GM12878 (cell line): Measurements from ENCODE around the gene MXRA7.

Experiments used
- ATF3 ChIP-seq: IDR thresholded peaks from 2 replicates; pipeline ENCODE4 v1.6.1; 2011; ENCODE audit warnings: low read depth, mild to moderate bottlenecking, low read length, moderate library complexity, borderline replicate concordance; ENCODE audit errors: extremely low read depth
- CEBPZ ChIP-seq: fragments of 150-350 bp; IDR thresholded peaks from 2 replicates; pipeline ENCODE4 v1.6.1; 2016; ENCODE audit warnings: low read depth, low read length
- CTCF ChIP-seq, 3 experiments: IDR thresholded peaks in 2 of 3; conservative IDR thresholded peaks in 1 of 3; 2 replicates each; pipeline ENCODE4 v1.5.1; 2011; ENCODE audit warnings: low read depth in 3 of 3, low read length in 3 of 3, mild to moderate bottlenecking in 3 of 3, control low read depth in 2 of 3, moderate library complexity in 2 of 3, inconsistent platforms in 1 of 3, mixed read lengths in 1 of 3; ENCODE audit not compliant: control insufficient read depth in 2 of 3, insufficient read depth in 1 of 3; ENCODE audit errors: extremely low read depth in 1 of 3
- GABPA ChIP-seq: IDR thresholded peaks from 2 replicates; pipeline ENCODE4 v1.6.1; 2014; ENCODE audit warnings: antibody characterized with exemption, low read depth, mild to moderate bottlenecking, inconsistent platforms
- JUND ChIP-seq: IDR thresholded peaks from 2 replicates; pipeline ENCODE4 v1.6.1; 2012; ENCODE audit warnings: low read depth, mild to moderate bottlenecking, low read length, improper control_type of control experiment, moderate library complexity
- MAX ChIP-seq: IDR thresholded peaks from 2 replicates; pipeline ENCODE4 v1.6.1; 2012; ENCODE audit warnings: low read depth, low read length, improper control_type of control experiment
- NBN ChIP-seq: fragments of 450-650 bp; IDR thresholded peaks from 2 replicates; pipeline ENCODE4 v1.6.1; 2016
- POLR2A ChIP-seq: IDR thresholded peaks from 2 replicates; pipeline ENCODE4 v1.6.1; 2011; ENCODE audit warnings: low read depth, mild to moderate bottlenecking, low read length
- POLR2AphosphoS5 ChIP-seq: IDR thresholded peaks from 2 replicates; pipeline ENCODE4 v1.6.1; 2011; ENCODE audit warnings: mild to moderate bottlenecking, low read length, inconsistent platforms
- TBL1XR1 ChIP-seq: IDR thresholded peaks from 2 replicates; pipeline ENCODE4 v1.6.1; 2012; ENCODE audit warnings: low read depth, low read length, improper control_type of control experiment
- ZNF207 ChIP-seq: fragments of 450-650 bp; IDR thresholded peaks from 2 replicates; pipeline ENCODE4 v1.6.1; 2014; ENCODE audit warnings: antibody characterized with exemption, mild to moderate bottlenecking, borderline replicate concordance
- ZNF687 ChIP-seq: fragments of 450-650 bp; IDR thresholded peaks from 2 replicates; pipeline ENCODE4 v1.6.1; 2017; ENCODE audit warnings: mild to moderate bottlenecking, moderate library complexity

- TF ChIP-seq JUND, result no peak
- TF ChIP-seq CTCF (IDR thresholded peaks at IDR 0.05 in 2 of 3, conservative IDR thresholded peaks at IDR 0.05 in 1 of 3; ENCODE audit: control insufficient read depth in 2 of 3, extremely low read depth in 1 of 3, insufficient read depth in 1 of 3, low read depth in 3 of 3, low read length in 3 of 3), result no peak
- no peak for TF ChIP-seq ZNF687
- no peak for TF ChIP-seq NBN
- TF ChIP-seq GABPA, result no peak
- TF ChIP-seq MAX, result no peak
- no peak for TF ChIP-seq POLR2AphosphoS5
- TF ChIP-seq ATF3, result no peak
- no peak for TF ChIP-seq POLR2A
- TF ChIP-seq CEBPZ, result no peak
- TF ChIP-seq ZNF207, result no peak
- TF ChIP-seq TBL1XR1, result no peak
Measured at GRCh38 chr17:76688165-76688622, 22.6 kb downstream of the MXRA7 start.
